ENCODE measurements around the gene AKR7A3. TPM values are rescaled to one million over a fixed set of nuclear protein-coding genes. Genes with fewer than 3 reads are reported as not detected.
A peak's percentile ranks its signal among the peaks of the same experiment; 100 is the strongest.

The AKR7A3 gene
- total RNA-seq, 4 donors from 2014 or later: 1.2 to 4.3 TPM; not detected in 2

- no peaks in the 10 kb centered on the region for H3K27me3 ChIP-seq
- intact Hi-C loops (cut with DNase I; ENCODE audit: low total_unique reads): no loop called here
- no peaks in the 10 kb centered on the region for H3K9me3 ChIP-seq
- DNase-seq: no peak
- H3K27ac ChIP-seq: peak overlapping the region; percentile 54 to 71
- no peaks in the 10 kb centered on the region for H3K36me3 ChIP-seq
- TF ChIP-seq CTCF (IDR thresholded peaks at IDR 0.05) (no peak), POLR2A (IDR thresholded peaks at IDR 0.05) (no peak)
- peaks cover 5 to 13% of the 10 kb centered on the region in 2 donors for H3K4me1 ChIP-seq
- H3K4me3 ChIP-seq: peak overlapping the region; percentile 78 to 89
These were observed 22.9 kb upstream of the AKR7A3 start for GRCh38 chr1:19311503-19311930.

- DNase-seq: no peak
- H3K4me3 ChIP-seq: peak overlapping the region; percentile 78 to 89
- TF ChIP-seq CTCF (IDR thresholded peaks at IDR 0.05) (no peak), POLR2A (IDR thresholded peaks at IDR 0.05) (no peak)
- H3K27ac ChIP-seq: peak overlapping the region; percentile 54 to 71
- no peaks in the 10 kb centered on the region for H3K9me3 ChIP-seq
- H3K36me3 ChIP-seq: no peaks in the 10 kb centered on the region
- intact Hi-C loops (cut with DNase I; ENCODE audit: low total_unique reads): no loop called here
- H3K4me1 ChIP-seq: peaks cover 5 to 13% of the 10 kb centered on the region in 2 donors
- H3K27me3 ChIP-seq: no peaks in the 10 kb centered on the region
These were observed 22.3 kb upstream of the AKR7A3 start for GRCh38 chr1:19310720-19311502.

- intact Hi-C loops (cut with DNase I; ENCODE audit: low total_unique reads): no loop called here
- Histone ChIP-seq H3K4me1 (peaks cover 5 to 13% of the 10 kb centered on the region in 2 donors), H3K36me3 (no peaks in the 10 kb centered on the region), H3K27me3 (no peaks in the 10 kb centered on the region), H3K4me3 (no peak overlapping the region), H3K27ac (no peak overlapping the region), H3K9me3 (no peaks in the 10 kb centered on the region)
- no peak for DNase-seq
- TF ChIP-seq CTCF (IDR thresholded peaks at IDR 0.05): no peak
- TF ChIP-seq POLR2A (IDR thresholded peaks at IDR 0.05): no peak
These were observed 21.5 kb upstream of the AKR7A3 start for GRCh38 chr1:19310061-19310460.

GRCh38 chr1:19309123-19309813 is 20.7 kb upstream of the AKR7A3 start:
- Histone ChIP-seq H3K27ac (no peak overlapping the region), H3K36me3 (no peaks in the 10 kb centered on the region), H3K27me3 (no peaks in the 10 kb centered on the region), H3K4me3 (no peak overlapping the region), H3K9me3 (no peaks in the 10 kb centered on the region), H3K4me1 (peaks cover 5 to 13% of the 10 kb centered on the region in 2 donors)
- no peak for DNase-seq
- intact Hi-C loops (cut with DNase I; ENCODE audit: low total_unique reads): no loop called here
- TF ChIP-seq CTCF (IDR thresholded peaks at IDR 0.05): no peak
- no peak for TF ChIP-seq POLR2A (IDR thresholded peaks at IDR 0.05)

GRCh38 chr1:19308509-19308907 is 19.9 kb upstream of the AKR7A3 start:
- DNase-seq: no peak
- H3K4me1 ChIP-seq: peaks cover 5 to 13% of the 10 kb centered on the region in 2 donors
- H3K27ac ChIP-seq: no peak overlapping the region
- TF ChIP-seq POLR2A (IDR thresholded peaks at IDR 0.05): no peak
- no peak for TF ChIP-seq CTCF (IDR thresholded peaks at IDR 0.05)
- H3K27me3 ChIP-seq: no peaks in the 10 kb centered on the region
- intact Hi-C loops (cut with DNase I; ENCODE audit: low total_unique reads): no loop called here
- H3K36me3 ChIP-seq: no peaks in the 10 kb centered on the region
- no peak overlapping the region for H3K4me3 ChIP-seq
- H3K9me3 ChIP-seq: no peaks in the 10 kb centered on the region

All from uterus (tissue), 4 donors.